Activated naive CD4-positive, alpha-beta T cell treated with anti-CD3 and anti-CD28 coated beads, Interleukin-2, amount 10 ng/mL, durations not matched to agents 5 hours and 36 hours (primary cell): Measurements from ENCODE around the gene METRNL. TPM values are rescaled to one million over a fixed set of nuclear protein-coding genes. Genes with fewer than 3 reads are reported as not detected.

Experiments used
- total RNA-seq, 2 experiments: library from RNA; stranded (reverse); gene quantifications; one replicate each; pipeline ENCODE4 v1.2.3, GENCODE V29; 2021

METRNL gene
- total RNA-seq, result 1 to 10 TPM; 3.1 to 3.8 TPM

GRCh38 chr17:83079352-83079747 is at the start of gene METRNL:
TSS of gene METRNL (plus strand) at chr17:83079609. CDS start at chr17:83079816, 207 bp downstream.

Other genes starting within 250 kb of the METRNL start
- not detected for gene ZNF750, start 239.6 kb upstream of the METRNL start, total RNA-seq